ENCODE results near the gene LNPEP.

Gene LNPEP

DNA sequence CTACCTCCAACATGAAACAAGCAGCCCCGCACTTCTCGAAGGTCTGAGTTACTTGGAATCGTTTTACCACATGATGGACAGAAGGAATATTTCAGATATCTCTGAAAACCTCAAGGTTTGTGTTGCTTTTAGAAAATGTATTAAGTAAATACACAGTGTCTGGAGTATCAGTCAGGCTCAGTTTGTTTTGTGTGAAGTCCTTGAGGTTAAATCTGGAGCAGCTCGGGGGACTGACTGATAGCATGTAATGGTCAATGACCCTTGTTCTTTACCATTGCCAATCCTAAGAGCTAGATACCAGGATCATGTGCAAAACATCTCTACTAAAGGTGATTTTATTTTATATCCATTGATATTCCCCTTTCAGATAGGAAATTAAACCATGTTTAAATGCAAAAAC lies 26.9 kb upstream of the LNPEP start:
- Histone ChIP-seq H3K27ac (ENCODE audit: insufficient read depth, low read depth, low read length, poor library complexity, severe bottlenecking) (no peak overlapping the region), H3K4me3 (ENCODE audit: insufficient read depth, low read depth, low read length) (no peak overlapping the region), H3K9me3 (ENCODE audit: control insufficient read depth, low read length) (no peaks in the 10 kb centered on the region), H3K27me3 (ENCODE audit: control insufficient read depth, insufficient read depth, low read length, poor library complexity, severe bottlenecking) (no peaks in the 10 kb centered on the region), H3K36me3 (ENCODE audit: control insufficient read depth, insufficient read depth, low read length) (no peaks in the 10 kb centered on the region), H3K4me1 (ENCODE audit: control insufficient read depth, insufficient read depth, low read length) (no peaks in the 10 kb centered on the region)
- 94 to 98% methylated on average over 4 of the region's 4 CpGs for WGBS, 2 experiments

DNA sequence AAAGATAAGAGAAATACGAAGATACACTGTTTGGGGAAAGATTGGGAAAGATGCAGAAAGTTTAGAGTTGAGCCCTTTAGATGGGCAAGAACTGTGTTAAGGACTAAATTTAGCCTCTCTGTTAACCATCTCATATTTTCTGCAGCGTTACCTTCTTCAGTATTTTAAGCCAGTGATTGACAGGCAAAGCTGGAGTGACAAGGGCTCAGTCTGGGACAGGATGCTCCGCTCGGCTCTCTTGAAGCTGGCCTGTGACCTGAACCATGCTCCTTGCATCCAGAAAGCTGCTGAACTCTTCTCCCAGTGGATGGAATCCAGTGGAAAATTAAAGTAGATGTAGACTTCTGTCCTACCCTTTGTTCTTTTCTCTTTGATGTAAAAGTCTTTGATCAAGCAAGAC lies 26.4 kb upstream of the LNPEP start:
- Histone ChIP-seq H3K4me3 (ENCODE audit: insufficient read depth, low read depth, low read length) (no peak overlapping the region), H3K9me3 (ENCODE audit: control insufficient read depth, low read length) (no peaks in the 10 kb centered on the region), H3K36me3 (ENCODE audit: control insufficient read depth, insufficient read depth, low read length) (no peaks in the 10 kb centered on the region), H3K27me3 (ENCODE audit: control insufficient read depth, insufficient read depth, low read length, poor library complexity, severe bottlenecking) (no peaks in the 10 kb centered on the region), H3K27ac (ENCODE audit: insufficient read depth, low read depth, low read length, poor library complexity, severe bottlenecking) (no peak overlapping the region), H3K4me1 (ENCODE audit: control insufficient read depth, insufficient read depth, low read length) (no peaks in the 10 kb centered on the region)
- 81 to 87% methylated on average over 4 of the region's 4 CpGs for WGBS, 2 experiments

DNA sequence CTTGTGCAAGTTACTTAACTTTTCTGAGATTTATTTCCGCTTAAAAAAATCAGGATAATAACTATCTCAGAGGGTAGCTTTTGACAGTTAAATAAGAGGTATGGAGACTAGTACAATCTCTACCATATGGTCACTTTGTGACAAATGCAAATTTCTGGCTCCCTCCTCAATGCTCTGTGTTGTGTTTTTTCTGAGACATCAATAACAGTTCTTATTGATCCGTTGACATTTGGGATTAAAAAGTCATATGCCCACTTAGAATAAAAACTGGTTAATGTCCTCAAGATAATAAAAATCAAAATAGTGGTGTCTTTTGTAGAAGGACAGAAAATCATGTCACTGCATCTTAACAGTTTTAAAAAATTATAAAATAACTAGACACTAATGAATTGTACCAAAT lies 24.7 kb upstream of the LNPEP start:
- WGBS, 2 experiments: 94 to 100% methylated on average over 1 to 2 of the region's 2 CpGs
- no peaks in the 10 kb centered on the region for H3K4me1 ChIP-seq (ENCODE audit: control insufficient read depth, insufficient read depth, low read length)
- no peaks in the 10 kb centered on the region for H3K9me3 ChIP-seq (ENCODE audit: control insufficient read depth, low read length)
- H3K36me3 ChIP-seq (ENCODE audit: control insufficient read depth, insufficient read depth, low read length): no peaks in the 10 kb centered on the region
- H3K27me3 ChIP-seq (ENCODE audit: control insufficient read depth, insufficient read depth, low read length, poor library complexity, severe bottlenecking): no peaks in the 10 kb centered on the region
- no peak overlapping the region for H3K27ac ChIP-seq (ENCODE audit: insufficient read depth, low read depth, low read length, poor library complexity, severe bottlenecking)
- no peak overlapping the region for H3K4me3 ChIP-seq (ENCODE audit: insufficient read depth, low read depth, low read length)

DNA sequence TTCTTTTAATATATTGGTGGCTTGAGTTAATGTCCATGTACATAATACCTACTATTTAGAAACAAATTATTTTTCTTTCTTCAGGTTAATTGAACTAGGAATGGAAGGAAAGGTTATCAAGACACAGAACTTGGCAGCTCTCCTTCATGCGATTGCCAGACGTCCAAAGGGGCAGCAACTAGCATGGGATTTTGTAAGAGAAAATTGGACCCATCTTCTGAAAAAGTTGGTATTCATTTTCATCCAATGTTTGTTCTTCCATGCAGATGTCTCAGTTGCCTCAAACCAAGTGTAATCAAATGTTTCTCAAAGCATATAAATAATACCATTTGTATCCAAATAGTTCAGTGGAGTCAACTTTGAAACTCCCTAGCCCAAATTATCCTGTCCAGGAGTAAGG lies 22.6 kb upstream of the LNPEP start:
- H3K4me3 ChIP-seq (ENCODE audit: insufficient read depth, low read depth, low read length): no peak overlapping the region
- no peak overlapping the region for H3K27ac ChIP-seq (ENCODE audit: insufficient read depth, low read depth, low read length, poor library complexity, severe bottlenecking)
- H3K9me3 ChIP-seq (ENCODE audit: control insufficient read depth, low read length): no peaks in the 10 kb centered on the region
- WGBS, 2 experiments: 96 to 100% methylated on average over 2 of the region's 2 CpGs
- H3K27me3 ChIP-seq (ENCODE audit: control insufficient read depth, insufficient read depth, low read length, poor library complexity, severe bottlenecking): no peaks in the 10 kb centered on the region
- no peaks in the 10 kb centered on the region for H3K4me1 ChIP-seq (ENCODE audit: control insufficient read depth, insufficient read depth, low read length)
- H3K36me3 ChIP-seq (ENCODE audit: control insufficient read depth, insufficient read depth, low read length): no peaks in the 10 kb centered on the region

DNA sequence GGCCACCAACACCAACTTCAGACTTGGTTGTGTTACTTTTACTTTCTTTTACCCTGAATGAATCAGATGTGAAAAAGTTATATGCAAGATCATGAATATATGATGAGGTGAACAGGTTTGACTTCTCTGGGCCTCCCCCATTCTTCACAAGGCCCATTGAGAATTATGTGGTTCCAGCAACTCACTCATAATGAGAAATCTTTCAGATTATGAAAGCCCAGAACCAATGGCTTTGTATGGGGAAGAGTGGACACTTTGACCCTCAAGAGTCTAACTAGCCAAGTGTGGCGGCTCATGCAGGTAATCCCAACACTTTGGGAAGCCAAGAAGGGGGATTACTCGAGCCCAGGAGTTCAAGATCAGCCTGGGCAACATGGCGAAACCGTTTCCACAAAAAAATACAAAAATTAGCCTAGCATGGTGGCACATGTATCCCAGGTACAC lies 16.1 kb upstream of the LNPEP start:
- 92 to 93% methylated on average over 4 of the region's 4 CpGs for WGBS, 2 experiments
- H3K36me3 ChIP-seq (ENCODE audit: control insufficient read depth, insufficient read depth, low read length): no peaks in the 10 kb centered on the region
- H3K27me3 ChIP-seq (ENCODE audit: control insufficient read depth, insufficient read depth, low read length, poor library complexity, severe bottlenecking): no peaks in the 10 kb centered on the region
- H3K9me3 ChIP-seq (ENCODE audit: control insufficient read depth, low read length): no peaks in the 10 kb centered on the region
- no peak overlapping the region for H3K27ac ChIP-seq (ENCODE audit: insufficient read depth, low read depth, low read length, poor library complexity, severe bottlenecking)
- H3K4me3 ChIP-seq (ENCODE audit: insufficient read depth, low read depth, low read length): no peak overlapping the region
- peaks cover 9% of the 10 kb centered on the region for H3K4me1 ChIP-seq (ENCODE audit: control insufficient read depth, insufficient read depth, low read length)

DNA sequence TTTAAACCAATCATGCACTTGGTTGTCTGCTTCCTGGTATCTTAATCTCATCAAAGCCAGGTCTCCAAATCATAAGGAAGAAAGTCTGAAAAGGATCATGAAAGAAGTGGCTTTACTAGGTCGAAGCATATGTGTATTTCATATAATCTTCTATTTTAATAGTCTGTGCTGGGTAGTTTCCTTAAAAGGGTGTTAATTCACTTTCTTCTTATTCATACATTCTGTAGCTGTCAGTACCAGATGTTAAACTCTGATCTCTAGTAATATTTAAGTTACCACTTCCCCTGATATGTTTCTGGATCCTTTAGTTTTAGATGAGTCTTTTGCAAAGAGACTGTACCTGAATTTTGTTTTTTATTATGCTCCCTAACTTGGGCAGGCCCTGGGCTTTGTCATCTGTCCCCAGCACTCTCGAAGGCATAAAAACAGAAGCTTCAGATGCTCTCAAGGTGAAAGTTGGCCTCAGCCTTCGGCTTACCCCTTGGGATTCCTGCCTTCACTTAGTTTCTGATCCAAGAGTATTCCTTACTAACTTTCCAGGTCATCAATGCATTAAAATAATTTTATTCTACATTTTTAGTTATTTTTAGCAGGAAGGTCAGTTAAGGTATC lies 15.0 kb upstream of the LNPEP start:
- Histone ChIP-seq H3K36me3 (ENCODE audit: control insufficient read depth, insufficient read depth, low read length) (no peaks in the 10 kb centered on the region), H3K27ac (ENCODE audit: insufficient read depth, low read depth, low read length, poor library complexity, severe bottlenecking) (no peak overlapping the region), H3K4me1 (ENCODE audit: control insufficient read depth, insufficient read depth, low read length) (peaks cover 9% of the 10 kb centered on the region), H3K9me3 (ENCODE audit: control insufficient read depth, low read length) (no peaks in the 10 kb centered on the region), H3K4me3 (ENCODE audit: insufficient read depth, low read depth, low read length) (no peak overlapping the region), H3K27me3 (ENCODE audit: control insufficient read depth, insufficient read depth, low read length, poor library complexity, severe bottlenecking) (no peaks in the 10 kb centered on the region)
- WGBS, 2 experiments: 94 to 98% methylated on average over 2 to 3 of the region's 3 CpGs

DNA sequence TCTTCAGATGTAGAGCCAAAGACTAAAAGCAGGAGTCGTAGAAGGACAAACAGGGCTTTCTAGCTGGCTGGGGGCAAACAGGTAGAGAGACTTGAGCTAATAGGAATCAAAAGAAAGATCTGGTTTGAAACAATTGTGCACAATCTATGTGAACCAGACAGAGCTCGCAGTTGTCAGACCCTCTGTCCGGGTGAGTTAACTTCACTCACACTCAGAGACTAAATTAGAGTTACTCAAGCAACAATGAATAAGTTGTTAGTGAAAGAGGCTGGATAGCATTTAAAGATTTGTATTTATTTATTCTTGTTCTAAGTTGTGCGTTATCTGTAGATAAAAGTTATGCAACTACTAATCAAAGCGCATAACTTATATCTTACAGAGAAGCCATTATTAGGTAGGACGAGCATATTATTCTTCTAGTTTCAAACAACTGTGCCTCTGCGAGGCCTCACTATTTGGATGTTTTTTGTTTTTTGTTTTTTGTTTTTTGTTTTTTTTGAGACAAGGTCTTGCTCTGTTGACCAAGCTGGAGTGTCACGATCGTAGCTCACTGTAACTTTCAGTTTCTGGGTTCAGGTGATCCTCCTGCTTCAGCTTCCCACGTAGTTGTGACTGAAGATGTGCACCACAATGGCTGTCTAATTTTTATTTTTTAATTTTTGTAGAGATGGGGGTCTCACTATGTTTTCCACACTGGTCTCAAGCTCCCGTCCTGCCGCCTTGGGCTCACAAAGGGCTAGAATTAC lies 13.2 kb upstream of the LNPEP start:
- no peaks in the 10 kb centered on the region for H3K27me3 ChIP-seq (ENCODE audit: control insufficient read depth, insufficient read depth, low read length, poor library complexity, severe bottlenecking)
- no peaks in the 10 kb centered on the region for H3K9me3 ChIP-seq (ENCODE audit: control insufficient read depth, low read length)
- no peak overlapping the region for H3K4me3 ChIP-seq (ENCODE audit: insufficient read depth, low read depth, low read length)
- H3K27ac ChIP-seq (ENCODE audit: insufficient read depth, low read depth, low read length, poor library complexity, severe bottlenecking): no peak overlapping the region
- H3K4me1 ChIP-seq (ENCODE audit: control insufficient read depth, insufficient read depth, low read length): peaks cover 9% of the 10 kb centered on the region
- H3K36me3 ChIP-seq (ENCODE audit: control insufficient read depth, insufficient read depth, low read length): no peaks in the 10 kb centered on the region
- 93 to 95% methylated on average over 12 of the region's 12 CpGs for WGBS, 2 experiments

DNA sequence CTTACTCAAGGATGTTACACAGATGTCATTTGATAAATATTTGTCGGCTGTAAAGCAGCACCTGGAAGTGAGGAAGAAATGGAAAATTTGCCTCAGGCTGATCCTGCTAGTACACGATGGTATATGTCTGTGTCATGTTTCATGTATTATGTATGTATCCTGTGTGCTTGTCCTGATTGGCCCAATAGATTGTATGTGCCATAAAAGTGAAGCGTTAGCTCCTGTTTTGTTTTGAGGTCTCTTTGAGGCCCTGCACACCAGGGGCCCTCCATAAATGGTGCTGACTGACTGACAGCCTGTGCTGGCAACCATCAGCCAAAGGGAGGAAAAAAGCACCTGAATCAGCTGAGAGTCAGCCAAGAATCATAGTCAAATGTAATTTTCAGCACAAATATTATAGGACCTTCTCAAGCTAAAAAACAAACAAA lies 11.8 kb upstream of the LNPEP start:
- H3K4me3 ChIP-seq (ENCODE audit: insufficient read depth, low read depth, low read length): no peak overlapping the region
- H3K4me1 ChIP-seq (ENCODE audit: control insufficient read depth, insufficient read depth, low read length): peaks cover 9% of the 10 kb centered on the region
- no peaks in the 10 kb centered on the region for H3K36me3 ChIP-seq (ENCODE audit: control insufficient read depth, insufficient read depth, low read length)
- WGBS, 2 experiments: 64 to 68% methylated on average over 3 of the region's 3 CpGs
- no peak overlapping the region for H3K27ac ChIP-seq (ENCODE audit: insufficient read depth, low read depth, low read length, poor library complexity, severe bottlenecking)
- H3K9me3 ChIP-seq (ENCODE audit: control insufficient read depth, low read length): no peaks in the 10 kb centered on the region
- H3K27me3 ChIP-seq (ENCODE audit: control insufficient read depth, insufficient read depth, low read length, poor library complexity, severe bottlenecking): no peaks in the 10 kb centered on the region

DNA sequence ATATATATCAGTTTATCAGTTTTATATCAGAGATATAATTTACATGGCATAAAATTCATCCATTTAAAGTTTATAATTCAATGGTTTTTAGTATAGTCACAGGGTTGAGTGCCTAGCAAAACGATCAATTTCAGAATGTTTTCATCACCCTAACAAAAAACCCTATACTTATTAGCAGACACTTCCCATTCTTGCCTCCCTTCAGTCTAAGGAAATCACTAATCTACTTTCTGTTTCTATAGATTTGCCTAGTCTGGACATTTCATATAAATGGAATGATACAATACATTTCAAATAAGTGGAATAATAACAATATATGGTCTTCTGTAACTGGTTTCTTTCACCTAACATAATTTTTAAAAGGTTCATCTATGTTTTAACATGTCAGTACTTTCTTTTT lies 9.6 kb upstream of the LNPEP start:
- H3K27ac ChIP-seq (ENCODE audit: insufficient read depth, low read depth, low read length, poor library complexity, severe bottlenecking): no peak overlapping the region
- no peaks in the 10 kb centered on the region for H3K27me3 ChIP-seq (ENCODE audit: control insufficient read depth, insufficient read depth, low read length, poor library complexity, severe bottlenecking)
- WGBS, 2 experiments: 100% methylated on average over 1 of the region's 1 CpG
- H3K9me3 ChIP-seq (ENCODE audit: control insufficient read depth, low read length): no peaks in the 10 kb centered on the region
- H3K4me1 ChIP-seq (ENCODE audit: control insufficient read depth, insufficient read depth, low read length): peaks cover 9% of the 10 kb centered on the region
- no peaks in the 10 kb centered on the region for H3K36me3 ChIP-seq (ENCODE audit: control insufficient read depth, insufficient read depth, low read length)
- H3K4me3 ChIP-seq (ENCODE audit: insufficient read depth, low read depth, low read length): no peak overlapping the region

DNA sequence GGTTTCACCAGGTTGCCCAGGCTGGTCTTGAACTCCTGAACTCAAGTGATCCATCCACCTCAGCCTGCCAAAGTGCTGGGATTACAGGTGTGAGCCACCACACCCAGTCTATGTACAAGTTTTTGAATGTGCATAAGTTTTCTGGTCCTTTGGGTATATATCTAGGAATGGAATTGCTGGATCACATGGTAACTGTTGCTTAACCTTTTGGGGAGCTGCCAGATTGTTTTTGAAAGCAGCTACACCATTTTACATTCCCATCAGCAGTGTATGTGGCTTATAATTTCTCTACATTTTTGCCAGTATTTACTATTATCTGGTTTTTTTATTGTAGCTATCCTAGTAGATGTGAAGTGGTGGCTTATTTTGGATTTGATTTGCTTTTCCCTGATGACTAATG lies 8.9 kb upstream of the LNPEP start:
- no peak overlapping the region for H3K27ac ChIP-seq (ENCODE audit: insufficient read depth, low read depth, low read length, poor library complexity, severe bottlenecking)
- no peak overlapping the region for H3K4me3 ChIP-seq (ENCODE audit: insufficient read depth, low read depth, low read length)
- peaks cover 9% of the 10 kb centered on the region for H3K4me1 ChIP-seq (ENCODE audit: control insufficient read depth, insufficient read depth, low read length)
- no peaks in the 10 kb centered on the region for H3K27me3 ChIP-seq (ENCODE audit: control insufficient read depth, insufficient read depth, low read length, poor library complexity, severe bottlenecking)
- H3K9me3 ChIP-seq (ENCODE audit: control insufficient read depth, low read length): no peaks in the 10 kb centered on the region
- H3K36me3 ChIP-seq (ENCODE audit: control insufficient read depth, insufficient read depth, low read length): no peaks in the 10 kb centered on the region
